Transverse colon (tissue), 4 donors: ENCODE results near the gene FOXL3.

Source experiments
- CTCF ChIP-seq, 5 experiments: fragments of 200-600 bp in 3 of 5; fragments of 450-650 bp in 2 of 5; sonication (generic) in 3 of 5; IDR thresholded peaks; 1 replicate in 2 of 5; 2 replicates in 3 of 5; pipeline ENCODE4 v1.5.1; 2016 to 2017; ENCODE audit warnings: antibody characterized with exemption in 5 of 5, inconsistent platforms in 3 of 5, mild to moderate bottlenecking in 2 of 5, moderate library complexity in 1 of 5
- POLR2A ChIP-seq: fragments of 450-650 bp; IDR thresholded peaks from one replicate; pipeline ENCODE4 v1.6.1; 2016; ENCODE audit warnings: antibody characterized with exemption, mild to moderate bottlenecking, moderate library complexity
- POLR2AphosphoS5 ChIP-seq, 3 donors: sonication (generic); formaldehyde crosslinking; IDR thresholded peaks; one replicate each; pipeline ENCODE4 v1.6.1; 2016; ENCODE audit warnings: antibody characterized with exemption in 3 of 3

GRCh38 chr7:255038-255435 is 34.9 kb upstream of the FOXL3 start:
- TF ChIP-seq CTCF (IDR thresholded peaks at IDR 0.05) (no peak), POLR2AphosphoS5 (IDR thresholded peaks at IDR 0.05) (no peak), POLR2A (no peak)
